GM10847 (cell line): Measurements from ENCODE around the gene VPS18.

Experiments used
- POLR2A ChIP-seq: IDR thresholded peaks from 2 replicates; pipeline ENCODE4 v1.6.1; 2011; ENCODE audit not compliant: insufficient read length; ENCODE audit errors: extremely low read depth

Gene VPS18

GRCh38 chr15:40918799-40919392 is 24.6 kb downstream of the VPS18 start:
- TF ChIP-seq POLR2A: no peak

GRCh38 chr15:40921949-40922607 is 27.8 kb downstream of the VPS18 start:
- TF ChIP-seq POLR2A: no peak

- TF ChIP-seq POLR2A: no peak
Measured at GRCh38 chr15:40922608-40923005, 28.4 kb downstream of the VPS18 start.

GRCh38 chr15:40923551-40923950 is 29.3 kb downstream of the VPS18 start:
- no peak for TF ChIP-seq POLR2A

- no peak for TF ChIP-seq POLR2A
Measured at GRCh38 chr15:40925495-40925862, 31.2 kb downstream of the VPS18 start.

- no peak for TF ChIP-seq POLR2A
Measured at GRCh38 chr15:40925863-40926658, 31.8 kb downstream of the VPS18 start.

GRCh38 chr15:40926659-40927494 is 32.6 kb downstream of the VPS18 start:
- no peak for TF ChIP-seq POLR2A

GRCh38 chr15:40927495-40927872 is 33.2 kb downstream of the VPS18 start:
- TF ChIP-seq POLR2A: no peak

GRCh38 chr15:40927873-40928806 is 33.9 kb downstream of the VPS18 start:
- TF ChIP-seq POLR2A: no peak

GRCh38 chr15:40928821-40929659 is 34.8 kb downstream of the VPS18 start, which contains the start of gene DLL4:
TSS of gene DLL4 (plus strand) at chr15:40929340. CDS start at chr15:40929669, 329 bp downstream.
- TF ChIP-seq POLR2A: peak; percentile 49

- TF ChIP-seq POLR2A: no peak
Measured at GRCh38 chr15:40929660-40930429, 35.6 kb downstream of the VPS18 start.

- no peak for TF ChIP-seq POLR2A
Measured at GRCh38 chr15:40930430-40931299, 36.4 kb downstream of the VPS18 start.
